ENCODE measurements around the gene SLC46A2. TPM values are rescaled to one million over a fixed set of nuclear protein-coding genes. Genes with fewer than 3 reads are reported as not detected.

SLC46A2 gene
- total RNA-seq, 1 donor from 2014 or later, result not detected

- no peak overlapping the region for H3K4me3 ChIP-seq
- no peak for TF ChIP-seq POLR2A (IDR thresholded peaks at IDR 0.05)
- no peak for TF ChIP-seq POLR2AphosphoS5 (IDR thresholded peaks at IDR 0.05; ENCODE audit: insufficient read depth in 1 of 2, low read depth in 1 of 2)
- TF ChIP-seq, protein P1, sequence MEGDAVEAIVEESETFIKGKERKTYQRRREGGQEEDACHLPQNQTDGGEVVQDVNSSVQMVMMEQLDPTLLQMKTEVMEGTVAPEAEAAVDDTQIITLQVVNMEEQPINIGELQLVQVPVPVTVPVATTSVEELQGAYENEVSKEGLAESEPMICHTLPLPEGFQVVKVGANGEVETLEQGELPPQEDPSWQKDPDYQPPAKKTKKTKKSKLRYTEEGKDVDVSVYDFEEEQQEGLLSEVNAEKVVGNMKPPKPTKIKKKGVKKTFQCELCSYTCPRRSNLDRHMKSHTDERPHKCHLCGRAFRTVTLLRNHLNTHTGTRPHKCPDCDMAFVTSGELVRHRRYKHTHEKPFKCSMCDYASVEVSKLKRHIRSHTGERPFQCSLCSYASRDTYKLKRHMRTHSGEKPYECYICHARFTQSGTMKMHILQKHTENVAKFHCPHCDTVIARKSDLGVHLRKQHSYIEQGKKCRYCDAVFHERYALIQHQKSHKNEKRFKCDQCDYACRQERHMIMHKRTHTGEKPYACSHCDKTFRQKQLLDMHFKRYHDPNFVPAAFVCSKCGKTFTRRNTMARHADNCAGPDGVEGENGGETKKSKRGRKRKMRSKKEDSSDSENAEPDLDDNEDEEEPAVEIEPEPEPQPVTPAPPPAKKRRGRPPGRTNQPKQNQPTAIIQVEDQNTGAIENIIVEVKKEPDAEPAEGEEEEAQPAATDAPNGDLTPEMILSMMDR (IDR thresholded peaks at IDR 0.05), result no peak
- DNase-seq (ENCODE audit: extremely low spot score in 2 of 2), result no peak
- intact Hi-C loops (cut with DNase I), result no loop called here
- H3K27me3 ChIP-seq, result no peaks in the 10 kb centered on the region
- peaks cover 0 to 8% of the 10 kb centered on the region in 2 donors for H3K36me3 ChIP-seq
- H3K27ac ChIP-seq, result no peak overlapping the region
- H3K4me1 ChIP-seq, result peaks cover 14% of the 10 kb centered on the region
- no peaks in the 10 kb centered on the region for H3K9me3 ChIP-seq
These were observed 23.2 kb downstream of the SLC46A2 start for GRCh38 chr9:112867275-112867991.

GRCh38 chr9:112866662-112867274 is 23.9 kb downstream of the SLC46A2 start:
- peaks cover 14% of the 10 kb centered on the region for H3K4me1 ChIP-seq
- no peak for TF ChIP-seq POLR2AphosphoS5 (IDR thresholded peaks at IDR 0.05; ENCODE audit: insufficient read depth in 1 of 2, low read depth in 1 of 2)
- TF ChIP-seq POLR2A (IDR thresholded peaks at IDR 0.05), result no peak
- TF ChIP-seq, protein P1 (IDR thresholded peaks at IDR 0.05), result no peak
- intact Hi-C loops (cut with DNase I), result no loop called here

GRCh38 chr9:112864982-112865381 is 25.7 kb downstream of the SLC46A2 start:
- no peak for DNase-seq (ENCODE audit: extremely low spot score in 2 of 2)
- Histone ChIP-seq H3K27me3 (no peaks in the 10 kb centered on the region), H3K4me3 (no peak overlapping the region), H3K27ac (no peak overlapping the region), H3K4me1 (peaks cover 14% of the 10 kb centered on the region), H3K36me3 (peaks cover 0 to 8% of the 10 kb centered on the region in 2 donors), H3K9me3 (no peaks in the 10 kb centered on the region)
- TF ChIP-seq, protein P1 (IDR thresholded peaks at IDR 0.05), result no peak
- TF ChIP-seq POLR2A (IDR thresholded peaks at IDR 0.05) (no peak), POLR2AphosphoS5 (IDR thresholded peaks at IDR 0.05; ENCODE audit: insufficient read depth in 1 of 2, low read depth in 1 of 2) (no peak)
- intact Hi-C loops (cut with DNase I), result no loop called here

More at GRCh38 chr9:112866662-112867274, 23.9 kb downstream of the SLC46A2 start:
- no peaks in the 10 kb centered on the region for H3K9me3 ChIP-seq
- H3K27ac ChIP-seq, result no peak overlapping the region
- H3K4me3 ChIP-seq, result no peak overlapping the region
- no peak for DNase-seq (ENCODE audit: extremely low spot score in 2 of 2)
- H3K36me3 ChIP-seq, result peaks cover 0 to 8% of the 10 kb centered on the region in 2 donors
- H3K27me3 ChIP-seq, result no peaks in the 10 kb centered on the region

- Histone ChIP-seq H3K4me1 (peaks cover 14% of the 10 kb centered on the region), H3K4me3 (no peak overlapping the region), H3K36me3 (peaks cover 0 to 8% of the 10 kb centered on the region in 2 donors), H3K27me3 (no peaks in the 10 kb centered on the region), H3K27ac (no peak overlapping the region), H3K9me3 (no peaks in the 10 kb centered on the region)
- intact Hi-C loops (cut with DNase I), result no loop called here
- no peak for DNase-seq (ENCODE audit: extremely low spot score in 2 of 2)
- TF ChIP-seq, protein P1 (IDR thresholded peaks at IDR 0.05), result no peak
- TF ChIP-seq POLR2AphosphoS5 (IDR thresholded peaks at IDR 0.05; ENCODE audit: insufficient read depth in 1 of 2, low read depth in 1 of 2) (no peak), POLR2A (IDR thresholded peaks at IDR 0.05) (no peak)
These were observed 26.3 kb downstream of the SLC46A2 start for GRCh38 chr9:112864403-112864802.

GRCh38 chr9:112863746-112864145 is 26.9 kb downstream of the SLC46A2 start:
- Histone ChIP-seq H3K9me3 (no peaks in the 10 kb centered on the region), H3K36me3 (peaks cover 0 to 2% of the 10 kb centered on the region in 2 donors), H3K27ac (no peak overlapping the region), H3K4me1 (peaks cover 14% of the 10 kb centered on the region), H3K4me3 (no peak overlapping the region), H3K27me3 (no peaks in the 10 kb centered on the region)
- DNase-seq (ENCODE audit: extremely low spot score in 2 of 2), result no peak
- no peak for TF ChIP-seq POLR2A (IDR thresholded peaks at IDR 0.05)
- TF ChIP-seq POLR2AphosphoS5 (IDR thresholded peaks at IDR 0.05; ENCODE audit: insufficient read depth in 1 of 2, low read depth in 1 of 2), result no peak
- TF ChIP-seq, protein P1 (IDR thresholded peaks at IDR 0.05), result no peak
- intact Hi-C loops (cut with DNase I), result no loop called here
